C4-2B (cell line): ENCODE data around the gene TMPRSS13.

Experiments
- H3K27ac ChIP-seq: fragments of 450-650 bp; 2 replicates; pipeline ENCODE4 v1.5.1; 2017
- CTCF ChIP-seq: fragments of 450-650 bp; conservative IDR thresholded peaks from 2 replicates; pipeline ENCODE4 v1.5.1; 2017; ENCODE audit warnings: mild to moderate bottlenecking
- ZFX ChIP-seq: fragments of 450-650 bp; IDR thresholded peaks from 2 replicates; pipeline ENCODE4 v1.6.1; 2017

TMPRSS13 gene

GRCh38 chr11:117888139-117888566, 41.0 kb downstream of the TMPRSS13 start:
- no peak overlapping the region for H3K27ac ChIP-seq
- TF ChIP-seq ZFX (no peak), CTCF (no peak)

GRCh38 chr11:117887431-117888138, 41.6 kb downstream of the TMPRSS13 start:
- TF ChIP-seq CTCF (no peak), ZFX (no peak)
- H3K27ac ChIP-seq: no peak overlapping the region

GRCh38 chr11:117885777-117886176, 43.4 kb downstream of the TMPRSS13 start:
- H3K27ac ChIP-seq: no peak overlapping the region
- TF ChIP-seq ZFX (no peak), CTCF (no peak)

DNA sequence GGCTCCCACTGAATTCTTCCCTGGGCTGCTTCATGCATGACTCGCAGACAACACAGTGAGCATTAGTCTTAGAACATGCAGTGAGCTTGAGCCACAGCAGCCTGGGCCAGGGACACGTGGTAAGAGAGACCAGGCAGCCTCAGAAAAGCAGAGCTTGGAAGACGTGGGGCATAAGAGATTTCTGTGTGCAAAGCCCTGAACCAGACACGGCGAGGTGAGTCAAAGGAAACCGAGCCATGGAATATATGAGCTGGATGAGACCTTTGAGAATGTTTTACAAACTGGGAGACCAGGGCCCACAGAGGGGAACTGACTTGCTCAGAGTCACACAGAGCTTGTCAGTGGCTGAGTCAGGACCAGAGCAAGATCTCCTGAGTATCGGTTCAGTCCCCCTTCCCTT, 44.2 kb downstream of the TMPRSS13 start:
- TF ChIP-seq CTCF: no peak
- TF ChIP-seq ZFX: no peak
- H3K27ac ChIP-seq: no peak overlapping the region

GRCh38 chr11:117883063-117883462, 46.1 kb downstream of the TMPRSS13 start:
- TF ChIP-seq CTCF: no peak
- no peak for TF ChIP-seq ZFX
- no peak overlapping the region for H3K27ac ChIP-seq

DNA sequence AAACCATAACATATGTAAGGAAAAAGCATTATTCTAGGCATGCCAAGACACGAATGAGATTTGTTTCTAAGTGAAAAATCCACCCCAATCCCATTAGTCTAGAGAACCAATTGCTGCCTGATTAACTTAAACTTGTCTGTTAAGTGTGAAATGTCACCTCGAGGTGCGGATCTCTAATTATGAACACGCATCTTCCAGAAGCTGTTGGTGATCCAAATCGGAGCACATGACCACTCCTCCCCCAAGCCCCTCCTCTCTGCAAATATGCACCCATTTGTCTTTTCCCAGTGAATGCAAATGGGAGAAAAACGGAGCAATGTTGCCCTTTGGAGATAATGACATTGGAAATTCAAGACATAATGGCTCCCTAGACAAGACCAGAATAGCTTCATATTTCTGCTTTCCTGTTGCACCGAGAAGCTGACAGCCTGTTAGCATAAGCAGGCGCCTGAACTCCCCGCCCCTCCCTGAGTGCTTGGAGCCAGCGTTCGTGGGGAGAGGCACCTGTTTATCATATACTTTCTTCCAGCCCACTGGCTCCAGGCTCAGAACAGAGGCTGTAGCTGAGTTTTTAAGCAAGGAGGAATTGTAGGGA, 46.8 kb downstream of the TMPRSS13 start:
- TF ChIP-seq CTCF (no peak), ZFX (no peak)
- no peak overlapping the region for H3K27ac ChIP-seq

GRCh38 chr11:117881217-117881616, 48.0 kb downstream of the TMPRSS13 start:
- TF ChIP-seq ZFX (no peak), CTCF (no peak)
- no peak overlapping the region for H3K27ac ChIP-seq
